Measurements from ENCODE around the gene GDPD2.

DNA sequence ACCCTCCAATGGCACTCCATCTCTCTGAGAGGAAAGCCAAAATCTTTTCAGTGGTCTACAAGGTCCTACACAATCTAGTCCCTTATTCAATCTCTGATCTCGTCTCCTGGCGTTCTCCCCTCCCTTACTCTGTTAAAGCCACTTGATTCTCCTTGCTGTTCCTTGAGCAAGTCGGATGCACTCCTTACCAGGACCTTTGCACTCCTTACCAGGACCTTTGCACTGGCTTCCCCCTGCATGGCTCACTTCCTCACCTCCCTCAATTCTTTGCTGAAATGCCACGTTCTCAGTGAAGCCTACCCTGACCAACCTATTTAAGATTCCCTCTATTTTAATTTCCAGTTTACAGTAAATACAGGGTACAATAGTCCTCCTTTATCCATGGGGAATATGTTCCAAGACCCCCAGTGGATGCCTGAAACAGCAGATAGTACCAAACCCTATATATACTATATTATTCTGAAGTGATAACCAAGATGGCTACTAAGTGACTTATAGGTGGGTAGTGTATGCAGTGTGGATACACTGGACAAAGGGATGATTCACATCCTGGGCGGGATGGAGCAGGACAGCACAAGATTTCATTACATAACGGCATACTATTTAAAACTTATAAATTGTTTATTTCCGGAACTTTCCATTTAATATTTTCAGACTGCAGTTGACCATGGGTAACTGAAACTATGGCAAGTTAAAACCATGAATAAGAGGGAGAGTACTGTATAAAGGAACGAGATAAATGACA, 15.0 kb downstream of the GDPD2 start:
- TF ChIP-seq, protein P1, sequence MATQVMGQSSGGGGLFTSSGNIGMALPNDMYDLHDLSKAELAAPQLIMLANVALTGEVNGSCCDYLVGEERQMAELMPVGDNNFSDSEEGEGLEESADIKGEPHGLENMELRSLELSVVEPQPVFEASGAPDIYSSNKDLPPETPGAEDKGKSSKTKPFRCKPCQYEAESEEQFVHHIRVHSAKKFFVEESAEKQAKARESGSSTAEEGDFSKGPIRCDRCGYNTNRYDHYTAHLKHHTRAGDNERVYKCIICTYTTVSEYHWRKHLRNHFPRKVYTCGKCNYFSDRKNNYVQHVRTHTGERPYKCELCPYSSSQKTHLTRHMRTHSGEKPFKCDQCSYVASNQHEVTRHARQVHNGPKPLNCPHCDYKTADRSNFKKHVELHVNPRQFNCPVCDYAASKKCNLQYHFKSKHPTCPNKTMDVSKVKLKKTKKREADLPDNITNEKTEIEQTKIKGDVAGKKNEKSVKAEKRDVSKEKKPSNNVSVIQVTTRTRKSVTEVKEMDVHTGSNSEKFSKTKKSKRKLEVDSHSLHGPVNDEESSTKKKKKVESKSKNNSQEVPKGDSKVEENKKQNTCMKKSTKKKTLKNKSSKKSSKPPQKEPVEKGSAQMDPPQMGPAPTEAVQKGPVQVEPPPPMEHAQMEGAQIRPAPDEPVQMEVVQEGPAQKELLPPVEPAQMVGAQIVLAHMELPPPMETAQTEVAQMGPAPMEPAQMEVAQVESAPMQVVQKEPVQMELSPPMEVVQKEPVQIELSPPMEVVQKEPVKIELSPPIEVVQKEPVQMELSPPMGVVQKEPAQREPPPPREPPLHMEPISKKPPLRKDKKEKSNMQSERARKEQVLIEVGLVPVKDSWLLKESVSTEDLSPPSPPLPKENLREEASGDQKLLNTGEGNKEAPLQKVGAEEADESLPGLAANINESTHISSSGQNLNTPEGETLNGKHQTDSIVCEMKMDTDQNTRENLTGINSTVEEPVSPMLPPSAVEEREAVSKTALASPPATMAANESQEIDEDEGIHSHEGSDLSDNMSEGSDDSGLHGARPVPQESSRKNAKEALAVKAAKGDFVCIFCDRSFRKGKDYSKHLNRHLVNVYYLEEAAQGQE (IDR thresholded peaks at IDR 0.05; ENCODE audit: low read depth): no peak
- TF ChIP-seq, protein P2, sequence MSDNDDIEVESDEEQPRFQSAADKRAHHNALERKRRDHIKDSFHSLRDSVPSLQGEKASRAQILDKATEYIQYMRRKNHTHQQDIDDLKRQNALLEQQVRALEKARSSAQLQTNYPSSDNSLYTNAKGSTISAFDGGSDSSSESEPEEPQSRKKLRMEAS (IDR thresholded peaks at IDR 0.05): no peak
- TF ChIP-seq YY1 (IDR thresholded peaks at IDR 0.05; ENCODE audit: low read depth) (no peak), TAF1 (IDR thresholded peaks at IDR 0.05; ENCODE audit: low read depth) (no peak), ZBTB7A (IDR thresholded peaks at IDR 0.05; ENCODE audit: low read depth) (no peak), CREB1 (IDR thresholded peaks at IDR 0.05; ENCODE audit: low read depth) (no peak), NFIC (IDR thresholded peaks at IDR 0.05) (no peak)
- TF ChIP-seq, protein P3, sequence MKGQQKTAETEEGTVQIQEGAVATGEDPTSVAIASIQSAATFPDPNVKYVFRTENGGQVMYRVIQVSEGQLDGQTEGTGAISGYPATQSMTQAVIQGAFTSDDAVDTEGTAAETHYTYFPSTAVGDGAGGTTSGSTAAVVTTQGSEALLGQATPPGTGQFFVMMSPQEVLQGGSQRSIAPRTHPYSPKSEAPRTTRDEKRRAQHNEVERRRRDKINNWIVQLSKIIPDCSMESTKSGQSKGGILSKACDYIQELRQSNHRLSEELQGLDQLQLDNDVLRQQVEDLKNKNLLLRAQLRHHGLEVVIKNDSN (IDR thresholded peaks at IDR 0.05): no peak

Measured in Ishikawa (cell line).